Activated CD8-positive, alpha-beta memory T cell treated with anti-CD3 and anti-CD28 coated beads for 36 hours (primary cell): Measurements from ENCODE around the gene RAET1G. TPM values are rescaled to one million over a fixed set of nuclear protein-coding genes. Genes with fewer than 3 reads are reported as not detected.
"Not testable (repeated sequence)": the region's sequence is repeated elsewhere in the genome, so short reads cannot be mapped to it uniquely, and the experiment has no call there.

Source experiments
- CTCF ChIA-PET: fragments of 350-600 bp; sonication (Branson Sonifier 250); formaldehyde crosslinking; loops from one replicate; lab custom pipeline; 2021; ENCODE audit warnings: antibody characterized with exemption; lab: Charles Lee
- POLR2A ChIA-PET: fragments of 350-600 bp; sonication (Branson Sonifier 250); formaldehyde crosslinking; loops from one replicate; lab custom pipeline; 2021; ENCODE audit warnings: antibody characterized with exemption; lab: Charles Lee
- total RNA-seq, 2 experiments: library from RNA; stranded (reverse); gene quantifications; one replicate each; pipeline ENCODE4 v1.2.3, GENCODE V29; 2021

Gene RAET1G
- total RNA-seq, 2 experiments from 2014 or later, result not detected

DNA sequence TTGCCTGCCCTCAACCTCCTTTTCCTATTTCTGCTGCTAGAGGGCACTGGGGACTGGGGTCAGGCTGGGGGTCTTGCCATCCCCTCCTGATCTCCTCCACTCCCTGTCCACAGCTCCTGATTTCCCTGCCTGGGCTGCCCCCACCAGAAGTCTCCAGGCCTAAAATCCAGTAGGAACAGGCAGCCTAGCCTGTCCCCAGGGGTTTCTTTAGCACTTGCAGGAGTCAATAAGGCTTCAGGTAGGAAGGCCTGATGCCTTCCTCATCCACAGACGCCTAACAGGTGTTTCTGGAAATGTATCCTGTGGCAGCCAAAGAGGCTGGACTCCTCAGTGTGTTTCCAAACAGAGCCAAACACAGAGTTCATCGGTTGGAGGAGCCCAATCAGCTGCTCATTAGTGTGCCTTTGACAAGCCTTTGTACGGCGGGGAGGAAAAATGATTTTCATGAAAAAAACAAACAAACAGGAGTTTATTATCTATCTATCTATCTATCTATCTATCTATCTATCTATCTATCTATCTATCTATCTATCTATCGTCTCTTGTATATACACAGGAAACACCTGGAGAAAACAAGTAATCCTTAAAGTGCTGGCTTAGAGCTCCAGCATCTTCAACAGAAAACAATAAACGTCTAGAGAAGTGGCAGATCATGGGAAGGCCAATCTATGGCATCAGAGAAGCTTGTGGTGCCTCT, 21.3 kb downstream of the RAET1G start:
- ChIA-PET POLR2A (no interaction called here), CTCF (no interaction called here)

DNA sequence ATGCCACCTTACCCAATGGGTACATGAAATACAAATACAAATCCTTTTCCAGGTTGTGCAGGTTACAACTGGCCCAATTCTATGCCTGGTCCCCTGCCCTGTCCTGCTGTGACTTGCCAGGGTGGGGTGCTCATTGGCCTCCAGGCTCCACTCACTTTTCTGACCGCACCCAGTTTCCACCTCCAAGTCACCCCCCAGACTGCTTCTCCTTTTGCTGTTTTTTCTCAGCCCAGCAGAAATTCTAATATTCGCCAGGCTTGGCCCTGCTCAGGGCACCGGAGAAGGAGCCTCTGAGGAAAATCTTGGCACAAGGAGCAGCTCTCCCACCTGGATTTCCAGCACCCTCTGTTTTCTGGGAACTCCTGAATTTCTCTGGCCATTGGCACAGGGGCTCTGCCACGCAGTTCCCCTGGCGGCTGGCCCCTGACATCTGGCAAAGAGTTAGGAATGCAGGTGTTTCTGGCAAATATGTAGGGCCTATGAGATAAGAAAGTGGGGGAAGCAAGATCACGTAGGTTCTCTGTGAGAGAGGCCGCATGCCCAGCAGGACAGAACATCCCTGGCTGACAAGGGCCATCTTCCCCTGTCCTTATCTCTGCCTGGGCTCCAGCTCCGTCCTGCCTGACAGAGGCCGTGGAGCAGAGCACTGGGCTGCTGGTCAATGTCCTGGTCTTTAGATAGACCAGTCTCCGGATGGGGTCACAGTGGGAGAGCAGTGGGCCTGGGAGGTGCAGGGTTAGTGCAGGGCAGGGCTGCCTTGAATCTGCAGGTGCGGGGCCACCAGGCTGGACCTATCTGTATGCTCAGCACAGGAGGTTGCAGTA, 22.1 kb downstream of the RAET1G start:
- ChIA-PET POLR2A (no interaction called here), CTCF (no interaction called here)

DNA sequence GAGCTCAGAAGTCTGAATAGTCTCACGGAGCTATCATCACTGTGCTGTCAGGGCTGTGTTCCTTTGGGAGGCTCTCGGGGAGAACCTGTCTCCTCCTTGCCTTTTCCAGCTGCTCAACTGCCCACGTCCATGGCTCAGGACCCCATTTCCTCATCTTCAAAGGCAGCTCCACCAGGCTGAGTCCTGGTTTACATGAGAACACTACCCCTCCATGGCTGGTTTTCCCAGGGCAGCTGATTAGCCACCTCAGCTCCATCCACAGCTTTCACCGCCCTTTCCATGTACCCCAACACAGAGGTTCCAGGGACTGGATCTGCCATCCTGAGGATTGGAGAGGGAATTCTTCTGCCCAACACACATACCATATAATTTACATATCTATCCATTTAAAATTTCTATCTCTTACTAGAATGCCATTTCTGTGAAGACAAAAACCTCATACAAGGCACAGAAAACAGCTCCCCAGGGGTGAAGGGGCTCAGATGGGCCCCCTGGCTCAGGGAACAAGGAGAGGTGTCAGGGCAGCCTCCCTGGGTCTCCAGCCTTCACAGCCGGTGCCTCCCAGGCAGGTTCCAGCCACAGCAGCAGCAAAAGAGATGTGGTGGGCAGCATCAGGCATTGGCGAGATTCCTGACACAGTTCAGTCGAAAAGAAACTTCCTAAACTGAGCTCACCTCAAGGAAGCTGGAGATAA, 22.8 kb downstream of the RAET1G start:
- ChIA-PET POLR2A (no interaction called here), CTCF (no interaction called here)

DNA sequence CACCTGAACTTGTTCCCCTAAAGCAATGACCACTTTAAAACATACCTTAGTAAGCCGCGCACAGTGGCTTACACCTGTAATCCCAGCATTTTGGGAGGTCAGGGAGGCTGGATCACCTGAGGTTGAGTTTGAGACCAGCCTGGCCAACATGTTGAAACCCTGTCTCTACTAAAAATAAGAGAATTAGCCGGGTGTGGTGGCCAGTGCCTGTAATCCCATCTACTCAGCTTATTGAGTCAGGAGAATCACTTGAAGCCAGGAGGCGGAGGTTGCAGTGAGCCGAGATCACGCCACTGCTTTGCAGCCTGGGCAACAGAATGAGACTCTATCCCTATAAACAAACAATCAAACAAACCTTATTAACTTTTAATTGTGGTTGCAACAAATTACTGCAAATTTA, 23.4 kb downstream of the RAET1G start:
- ChIA-PET POLR2A (no interaction called here), CTCF (no interaction called here)

DNA sequence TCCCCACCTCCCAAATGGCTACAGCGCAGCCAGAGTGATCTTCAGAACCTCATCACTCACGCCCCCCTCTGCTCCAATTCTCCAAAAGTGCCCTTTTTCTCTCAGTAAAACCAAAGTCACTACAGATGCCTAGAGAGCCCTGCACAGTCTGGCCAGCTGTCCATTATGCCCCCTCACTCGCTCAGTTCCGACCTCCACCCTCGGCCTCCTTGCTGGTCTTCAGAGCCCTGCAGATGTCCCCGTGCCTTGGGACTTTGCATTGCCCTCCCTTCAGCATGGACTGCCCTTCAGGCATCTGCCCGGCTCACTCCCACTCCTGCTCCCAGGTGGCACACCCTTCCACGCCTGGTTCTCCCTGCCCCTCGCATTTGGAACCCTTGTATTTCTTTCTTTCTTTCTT, 24.0 kb downstream of the RAET1G start:
- CTCF ChIA-PET, result no interaction called here
- POLR2A ChIA-PET, result no interaction called here

DNA sequence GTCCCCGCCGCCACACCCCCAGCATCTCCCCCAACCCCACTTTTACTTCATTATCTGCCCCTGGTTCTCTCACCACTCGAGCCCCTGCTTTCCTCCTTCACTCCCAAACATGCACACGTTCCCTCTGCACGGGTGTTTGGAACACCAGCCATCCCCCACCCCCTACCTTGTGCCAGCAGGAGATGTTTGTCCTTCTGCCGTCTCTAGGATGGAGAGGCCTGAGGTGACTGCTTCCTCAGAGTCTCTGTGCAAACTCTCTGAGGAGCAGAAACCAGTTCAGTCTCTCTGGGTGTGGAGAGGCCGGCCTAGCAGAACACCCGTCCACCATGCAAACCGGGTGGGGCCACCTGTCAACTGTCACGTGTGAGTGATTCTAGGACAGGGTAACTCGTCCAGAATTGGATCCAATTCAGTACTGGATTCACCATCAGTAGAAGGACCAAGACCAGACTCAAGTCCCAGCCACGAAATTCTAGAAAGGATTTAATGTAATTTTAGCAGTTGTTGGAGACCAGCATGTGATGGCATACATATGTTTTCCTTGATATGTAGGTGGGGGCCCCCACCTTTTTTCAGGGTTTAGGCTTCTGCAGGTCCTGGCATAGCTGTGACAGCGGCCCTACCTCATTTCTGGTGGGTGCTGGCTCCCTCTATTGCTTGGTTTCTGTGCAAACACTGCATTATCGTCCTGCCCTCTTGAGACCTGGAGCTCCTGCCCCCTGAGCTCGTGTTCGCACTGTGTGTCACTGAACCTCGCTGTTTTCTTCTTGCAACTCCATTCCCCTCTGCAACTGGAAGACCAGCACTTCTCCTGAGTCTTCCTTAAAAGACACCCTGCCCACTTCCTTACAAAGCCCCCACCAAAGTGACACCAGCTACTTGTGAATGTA, 24.8 kb downstream of the RAET1G start, which contains the start of gene RAET1E:
Gene RAET1E, minus strand, starts transcription at position 259 of the 890 bp plus-strand sequence. CDS start 7,212 bp downstream, outside the sequence.
- ChIA-PET CTCF (no interaction called here), POLR2A (no interaction called here)

DNA sequence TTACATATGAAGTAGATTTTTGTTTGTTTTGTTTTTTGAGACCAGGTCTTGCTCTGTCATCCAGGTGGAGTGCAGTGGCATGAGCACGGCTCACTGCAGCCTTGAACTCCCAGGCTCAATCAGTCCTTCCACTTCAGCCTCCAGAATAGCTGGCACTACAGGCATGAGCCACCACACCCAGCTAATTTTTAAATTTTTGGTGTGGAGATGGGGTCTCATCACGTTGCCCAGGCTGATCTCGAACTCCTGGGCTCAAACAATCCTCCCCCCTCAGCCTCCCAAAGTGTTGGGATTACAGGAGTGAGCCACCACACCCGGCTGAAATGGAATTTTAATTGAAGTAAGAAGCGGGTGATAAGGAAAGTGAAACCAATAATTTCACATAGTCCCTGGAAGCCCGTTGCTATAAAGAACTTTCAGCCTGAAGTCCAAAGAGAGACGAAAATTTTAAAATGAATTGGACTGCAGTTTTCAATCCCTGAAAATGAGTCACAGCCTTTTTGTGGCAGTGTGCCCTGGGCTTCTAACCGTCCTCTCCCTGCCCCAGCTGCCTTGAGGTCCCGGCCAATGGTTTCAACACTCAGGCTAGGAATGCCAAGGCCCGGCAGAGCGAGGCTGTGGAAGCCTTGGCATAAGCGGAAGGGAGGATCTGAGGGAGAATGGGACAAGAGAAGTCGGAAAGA, 25.8 kb downstream of the RAET1G start:
- POLR2A ChIA-PET, result no interaction called here
- CTCF ChIA-PET, result no interaction called here

DNA sequence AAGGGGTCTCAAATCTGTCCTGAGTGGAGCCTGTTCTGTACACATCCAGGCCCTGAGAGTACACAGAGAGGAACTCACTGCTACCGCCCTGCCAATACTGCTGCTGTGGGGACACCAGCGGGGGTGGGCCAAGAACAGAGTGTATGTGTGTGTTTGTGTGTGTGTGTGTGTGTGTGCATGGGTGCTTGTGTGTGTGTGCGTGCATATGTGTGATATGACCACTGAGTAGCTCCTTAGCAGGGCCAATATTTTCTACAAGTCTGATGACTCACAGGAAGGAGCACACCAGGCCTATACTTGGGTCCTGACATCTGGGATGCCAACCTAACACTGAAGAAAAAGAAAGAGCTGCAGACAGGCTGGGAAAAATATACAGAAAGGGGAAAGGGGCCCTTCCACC, 26.4 kb downstream of the RAET1G start:
- ChIA-PET POLR2A (no interaction called here), CTCF (interaction anchor here (1.5 kb wide), 1 partner anchor 10 kb away, joined by 3 read pairs; no protein-coding TSS in a partner anchor)

DNA sequence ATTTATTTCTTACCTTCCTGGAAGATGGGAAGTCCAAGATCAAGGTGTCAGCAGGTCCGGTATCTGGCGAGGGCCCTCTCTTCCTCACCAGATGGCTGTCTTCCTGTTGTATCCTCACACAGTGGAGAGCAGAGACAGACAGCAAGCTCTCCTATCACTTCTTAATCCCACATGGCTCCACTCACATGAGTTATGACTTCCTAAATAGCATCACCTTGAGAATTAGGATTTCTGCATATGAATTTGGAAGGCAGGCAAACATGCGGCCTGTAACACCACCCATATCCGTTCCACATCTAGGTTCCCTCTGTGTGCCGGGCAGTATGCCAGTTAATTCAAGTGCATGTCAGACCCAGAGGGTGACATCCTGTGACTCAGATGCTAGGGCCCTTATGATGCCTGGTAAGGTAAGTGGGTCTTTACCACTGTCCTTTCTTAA, 27.1 kb downstream of the RAET1G start:
- ChIA-PET POLR2A (no interaction called here), CTCF (interaction anchor here (0.6 to 1.5 kb wide), 2 partner anchors 9 to 57 kb away, joined by 3 read pairs; no protein-coding TSS in a partner anchor)

DNA sequence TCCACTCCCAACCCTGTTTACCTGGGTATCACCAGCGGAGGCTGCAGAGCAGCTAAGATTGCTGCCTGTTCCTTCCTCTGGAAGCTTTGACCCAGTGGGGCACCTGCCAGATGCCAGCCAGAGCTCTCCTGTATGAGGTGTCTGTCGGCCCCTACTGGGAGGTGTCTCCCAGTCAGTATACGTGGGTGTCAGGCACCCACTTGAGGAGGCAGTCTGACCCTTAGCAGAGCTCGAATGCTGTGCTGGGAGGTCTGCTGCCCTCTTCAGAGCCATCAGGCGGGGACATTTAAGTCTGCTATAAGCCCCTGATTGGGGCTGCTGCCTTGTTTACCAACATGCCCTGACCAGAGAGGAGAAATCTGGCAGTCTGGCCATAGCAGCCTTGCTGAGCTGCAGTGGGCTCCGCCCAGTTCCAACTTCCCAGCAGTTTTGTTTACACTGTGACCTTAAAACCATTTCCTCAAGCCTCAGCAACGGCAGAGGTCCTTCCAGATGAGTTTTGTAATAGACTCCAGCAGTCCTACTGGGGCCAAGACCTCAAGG, 27.8 kb downstream of the RAET1G start:
- ChIA-PET CTCF (interaction anchor here (1.5 kb wide), 1 partner anchor 9 kb away, joined by 3 read pairs; no protein-coding TSS in a partner anchor), POLR2A (no interaction called here)

DNA sequence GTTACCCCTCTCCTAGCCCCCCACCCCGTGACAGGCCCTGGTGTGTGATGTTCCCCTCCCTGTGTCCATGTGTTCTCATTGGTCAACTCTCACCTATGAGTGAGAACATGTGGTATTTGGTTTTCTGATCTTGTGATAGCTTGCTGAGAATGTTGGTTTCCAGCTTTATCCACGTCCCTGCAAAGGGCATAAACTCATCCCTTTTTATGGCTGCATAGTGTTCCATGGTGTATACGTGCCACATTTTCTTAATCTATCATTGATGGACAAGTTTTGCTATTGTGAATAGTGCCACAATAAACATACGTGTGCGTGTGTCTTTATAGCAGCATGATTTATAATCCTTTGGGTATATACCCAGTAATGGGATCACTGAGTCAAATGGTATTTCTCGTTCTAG, 31.1 kb downstream of the RAET1G start:
- CTCF ChIA-PET, result not testable (repeated sequence)

DNA sequence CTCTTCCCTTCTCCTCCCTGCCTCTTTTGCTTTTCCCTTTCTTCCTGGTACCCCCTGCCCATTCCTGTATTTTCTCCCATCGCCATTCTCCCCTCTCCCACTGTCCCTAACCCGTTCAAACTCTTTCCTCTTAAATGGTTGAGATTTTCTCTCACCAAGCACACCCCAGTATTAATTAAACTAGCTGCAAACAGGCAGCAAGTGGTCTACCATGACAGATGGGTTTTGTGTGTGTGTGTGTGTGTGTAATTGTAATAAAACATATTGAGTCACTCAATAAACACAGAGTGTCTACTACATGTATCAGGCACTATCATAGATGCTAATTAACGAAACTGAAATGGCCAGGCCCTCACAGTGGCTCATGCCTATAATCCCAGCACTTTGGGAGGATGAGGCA, 31.7 kb downstream of the RAET1G start:
- ChIA-PET CTCF (no interaction called here), POLR2A (no interaction called here)

More for the DNA sequence above, 31.1 kb downstream of the RAET1G start:
- POLR2A ChIA-PET, result not testable (repeated sequence)

DNA sequence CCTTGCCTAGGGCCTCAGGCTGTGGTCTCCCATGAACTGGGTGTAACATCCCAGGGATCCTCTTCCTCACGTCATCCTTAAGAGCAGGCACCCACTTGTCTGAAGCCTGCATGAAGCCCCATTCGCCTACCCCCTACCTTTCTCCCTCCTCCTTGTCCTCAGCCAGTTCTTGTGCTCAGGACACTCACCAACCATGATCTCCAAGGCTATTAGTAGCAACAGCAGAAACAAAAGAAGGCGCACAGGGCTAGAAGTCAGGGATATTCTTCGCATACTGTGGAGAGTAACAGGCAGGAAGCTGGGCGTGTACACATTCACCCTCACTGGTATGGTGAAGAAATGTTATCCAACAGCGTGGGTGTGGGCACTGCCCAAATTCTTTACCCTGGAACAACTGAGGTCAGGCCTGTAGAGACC, 32.3 kb downstream of the RAET1G start:
- POLR2A ChIA-PET, result no interaction called here
- CTCF ChIA-PET, result no interaction called here

DNA sequence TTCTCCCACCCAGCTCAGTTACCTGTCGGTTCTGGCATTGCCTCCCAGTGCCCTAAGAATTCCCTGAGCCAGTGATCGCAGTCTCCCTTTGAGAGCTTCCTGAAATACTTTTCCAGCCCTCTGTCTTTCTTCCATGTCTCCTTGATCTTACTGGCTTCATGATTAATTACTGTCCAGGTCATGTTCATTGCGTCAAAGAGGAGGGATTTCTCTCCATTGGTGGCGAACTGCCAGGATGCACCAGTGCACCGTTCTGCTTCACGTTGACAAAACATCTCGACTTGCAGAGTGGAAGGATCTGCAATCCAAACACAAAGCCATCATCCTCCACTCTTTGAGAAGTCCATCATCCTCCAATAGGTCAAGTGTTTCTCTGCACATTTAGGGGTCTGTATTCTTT, 33.6 kb downstream of the RAET1G start:
- CTCF ChIA-PET, result interaction anchor here (0.6 kb wide), 1 partner anchor 184 kb away, joined by 3 read pairs; no protein-coding TSS in a partner anchor
- POLR2A ChIA-PET, result no interaction called here

DNA sequence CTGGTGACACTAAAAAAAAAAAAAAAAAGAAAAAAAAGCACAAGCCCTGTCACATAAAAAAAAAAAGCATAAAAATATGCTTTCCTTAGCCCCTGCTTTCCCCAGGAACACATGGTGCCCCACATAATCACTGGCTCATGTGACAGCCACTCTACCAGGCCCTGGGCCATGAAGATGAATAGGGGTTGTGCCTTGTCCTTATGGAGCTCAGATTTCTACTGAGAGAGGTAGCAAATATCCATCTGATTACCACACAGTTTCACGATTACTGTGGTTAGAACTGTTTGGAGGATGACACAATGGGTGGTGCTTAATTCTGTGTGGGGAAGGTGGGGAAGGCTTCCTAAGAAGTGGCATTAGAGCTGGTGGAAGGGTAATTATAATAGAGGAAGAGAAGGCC, 34.3 kb downstream of the RAET1G start:
- CTCF ChIA-PET, result no interaction called here
- POLR2A ChIA-PET, result no interaction called here

DNA sequence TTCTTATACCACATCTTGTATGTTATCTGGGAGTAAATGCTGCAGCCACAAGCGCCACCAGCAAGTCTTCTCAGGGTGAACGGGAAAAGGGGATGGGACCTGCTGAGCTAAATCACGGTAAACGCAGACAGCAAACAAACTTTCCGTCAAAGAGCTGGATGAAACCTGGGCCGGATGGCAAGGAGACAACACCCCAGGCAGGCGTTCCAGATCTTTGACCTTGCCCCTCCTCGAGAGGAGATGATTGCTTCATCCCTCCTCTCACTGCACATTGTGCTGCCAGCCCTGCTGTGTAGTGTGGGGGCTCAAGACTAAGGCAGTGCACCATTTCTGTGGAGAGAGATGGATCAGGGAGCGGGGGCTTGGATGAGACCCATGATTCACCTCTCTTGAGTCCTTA, 34.8 kb downstream of the RAET1G start:
- POLR2A ChIA-PET, result no interaction called here
- CTCF ChIA-PET, result no interaction called here

DNA sequence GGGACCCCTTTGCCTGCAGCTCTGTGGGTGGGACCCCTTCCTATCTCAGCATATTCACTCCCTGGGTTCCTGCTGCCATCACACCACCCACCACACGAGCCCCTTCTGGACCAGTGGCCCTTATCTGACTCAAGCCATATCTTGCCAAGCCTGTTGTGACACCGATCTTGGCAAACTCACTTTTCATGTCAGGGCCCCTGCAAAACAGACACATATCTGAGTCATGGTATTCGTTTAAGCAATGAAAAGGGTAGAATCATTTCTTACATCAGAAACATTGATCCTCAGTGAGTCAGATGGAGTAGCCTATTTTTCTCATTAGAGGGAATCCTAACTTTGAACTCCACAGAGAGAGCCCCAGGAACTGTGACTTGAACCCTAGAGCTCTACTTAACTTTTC, 35.6 kb downstream of the RAET1G start:
- CTCF ChIA-PET, result no interaction called here
- POLR2A ChIA-PET, result no interaction called here

DNA sequence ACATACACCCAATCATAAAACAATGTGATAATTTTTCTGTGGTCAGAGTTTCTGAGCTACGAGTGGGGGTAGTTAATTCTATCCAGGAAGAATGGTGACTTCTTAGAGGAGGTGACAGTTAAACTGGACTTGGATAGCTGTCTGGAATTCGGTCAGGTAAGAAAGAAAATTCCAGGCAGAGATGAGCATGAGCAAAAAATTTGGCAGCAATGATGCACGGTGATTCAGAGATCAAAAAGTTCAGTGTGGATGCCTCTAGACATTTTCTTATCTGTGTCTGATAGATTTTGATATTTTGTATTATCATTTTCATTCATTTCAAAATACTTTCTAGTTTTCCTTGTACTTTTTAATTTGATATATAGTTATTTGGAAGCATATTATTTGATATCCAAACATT, 37.0 kb downstream of the RAET1G start:
- POLR2A ChIA-PET, result no interaction called here
- CTCF ChIA-PET, result interaction anchor here (0.9 kb wide), 1 partner anchor 10 kb away, joined by 3 read pairs; no protein-coding TSS in a partner anchor
